ENCODE data around the gene CCDC9.

The CCDC9 gene

DNA sequence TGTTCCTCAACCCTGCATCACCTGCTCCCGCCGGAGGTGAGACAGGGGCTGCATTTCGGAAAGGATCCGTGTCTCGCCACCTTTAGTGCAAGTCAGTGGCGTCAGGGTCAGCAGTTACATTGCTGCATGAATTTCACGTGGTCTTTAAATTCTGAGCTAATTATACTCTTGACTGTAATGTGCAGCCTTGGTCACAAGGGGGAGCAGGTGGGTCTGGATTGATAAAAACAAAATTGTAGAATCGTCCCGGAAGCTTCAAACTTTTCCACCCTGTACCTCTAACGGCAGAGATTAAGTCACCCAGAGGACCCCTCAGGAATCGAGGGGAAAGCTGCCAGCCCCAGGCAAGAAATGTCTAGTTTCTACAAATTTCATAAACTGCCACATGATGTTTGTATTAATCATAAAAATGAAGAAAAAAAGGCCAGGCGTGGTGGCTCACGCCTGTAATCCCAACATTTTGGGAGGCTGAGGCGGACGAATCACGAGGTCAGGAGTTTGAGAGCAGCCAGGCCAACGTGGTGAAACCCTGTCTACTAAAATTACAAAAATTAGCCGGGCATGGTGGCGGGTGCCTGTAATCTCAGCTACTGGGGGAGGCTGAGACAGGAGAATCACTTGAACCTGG is 45.5 kb upstream of the CCDC9 start:
- Histone ChIP-seq H4K20me1 (ENCODE audit: insufficient read depth, low read length) (no peaks in the 10 kb centered on the region), H3K9ac (ENCODE audit: low read length) (peak overlapping the region; percentile 27; the same call in 1 of the 2 replicates), H3F3A (ENCODE audit: insufficient read depth, low read length) (no peaks in the 10 kb centered on the region; the same call in 1 of the 2 replicates), H3K4me1 (ENCODE audit: insufficient read depth, low read length, severe bottlenecking) (peaks cover 32% of the 10 kb centered on the region), H3K27me3 (ENCODE audit: insufficient read depth, low read length) (no peaks in the 10 kb centered on the region), H3K36me3 (ENCODE audit: insufficient read depth, low read length) (peaks cover 53% of the 10 kb centered on the region), H3K9me2 (ENCODE audit: low read depth, low read length) (no peaks in the 10 kb centered on the region), H3K27ac (ENCODE audit: low read depth, low read length, poor library complexity, severe bottlenecking) (peak overlapping the region; percentile 65), H2AFZ (ENCODE audit: low read length) (no peak overlapping the region), H3K4me3 (ENCODE audit: low read depth, low read length, poor library complexity, severe bottlenecking) (no peak overlapping the region), H3K79me2 (ENCODE audit: insufficient read depth, low read length) (no peaks in the 10 kb centered on the region), H3K4me2 (ENCODE audit: low read length) (no peak overlapping the region), H3K9me3 (ENCODE audit: low read length) (no peaks in the 10 kb centered on the region)
- TF ChIP-seq, protein P1, sequence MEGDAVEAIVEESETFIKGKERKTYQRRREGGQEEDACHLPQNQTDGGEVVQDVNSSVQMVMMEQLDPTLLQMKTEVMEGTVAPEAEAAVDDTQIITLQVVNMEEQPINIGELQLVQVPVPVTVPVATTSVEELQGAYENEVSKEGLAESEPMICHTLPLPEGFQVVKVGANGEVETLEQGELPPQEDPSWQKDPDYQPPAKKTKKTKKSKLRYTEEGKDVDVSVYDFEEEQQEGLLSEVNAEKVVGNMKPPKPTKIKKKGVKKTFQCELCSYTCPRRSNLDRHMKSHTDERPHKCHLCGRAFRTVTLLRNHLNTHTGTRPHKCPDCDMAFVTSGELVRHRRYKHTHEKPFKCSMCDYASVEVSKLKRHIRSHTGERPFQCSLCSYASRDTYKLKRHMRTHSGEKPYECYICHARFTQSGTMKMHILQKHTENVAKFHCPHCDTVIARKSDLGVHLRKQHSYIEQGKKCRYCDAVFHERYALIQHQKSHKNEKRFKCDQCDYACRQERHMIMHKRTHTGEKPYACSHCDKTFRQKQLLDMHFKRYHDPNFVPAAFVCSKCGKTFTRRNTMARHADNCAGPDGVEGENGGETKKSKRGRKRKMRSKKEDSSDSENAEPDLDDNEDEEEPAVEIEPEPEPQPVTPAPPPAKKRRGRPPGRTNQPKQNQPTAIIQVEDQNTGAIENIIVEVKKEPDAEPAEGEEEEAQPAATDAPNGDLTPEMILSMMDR (IDR thresholded peaks at IDR 0.05; ENCODE audit: low read length): peak; percentile 79
- TF ChIP-seq EZH2 (IDR thresholded peaks at IDR 0.05; ENCODE audit: borderline replicate concordance, low read length): no peak

DNA sequence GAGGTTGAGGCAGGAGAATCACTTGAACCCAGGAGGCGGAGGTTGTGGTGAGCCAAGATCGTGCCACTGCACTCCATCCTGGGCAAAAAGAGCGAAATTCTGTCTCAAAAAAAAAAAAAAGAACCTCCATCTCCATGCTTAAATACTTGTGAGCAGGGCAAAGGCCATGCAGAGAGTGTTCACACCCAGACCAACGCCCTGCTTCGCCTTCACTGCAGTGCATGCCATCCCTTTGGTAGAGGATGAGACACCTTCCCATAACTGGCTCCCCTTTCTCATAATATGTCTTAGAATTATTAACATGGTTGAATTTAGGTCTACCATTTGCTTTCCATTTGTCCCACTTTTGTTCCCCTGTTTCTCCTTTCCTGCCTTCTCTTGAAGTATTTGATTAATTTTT is 40.7 kb upstream of the CCDC9 start:
- H3K79me2 ChIP-seq (ENCODE audit: insufficient read depth, low read length): no peaks in the 10 kb centered on the region

DNA sequence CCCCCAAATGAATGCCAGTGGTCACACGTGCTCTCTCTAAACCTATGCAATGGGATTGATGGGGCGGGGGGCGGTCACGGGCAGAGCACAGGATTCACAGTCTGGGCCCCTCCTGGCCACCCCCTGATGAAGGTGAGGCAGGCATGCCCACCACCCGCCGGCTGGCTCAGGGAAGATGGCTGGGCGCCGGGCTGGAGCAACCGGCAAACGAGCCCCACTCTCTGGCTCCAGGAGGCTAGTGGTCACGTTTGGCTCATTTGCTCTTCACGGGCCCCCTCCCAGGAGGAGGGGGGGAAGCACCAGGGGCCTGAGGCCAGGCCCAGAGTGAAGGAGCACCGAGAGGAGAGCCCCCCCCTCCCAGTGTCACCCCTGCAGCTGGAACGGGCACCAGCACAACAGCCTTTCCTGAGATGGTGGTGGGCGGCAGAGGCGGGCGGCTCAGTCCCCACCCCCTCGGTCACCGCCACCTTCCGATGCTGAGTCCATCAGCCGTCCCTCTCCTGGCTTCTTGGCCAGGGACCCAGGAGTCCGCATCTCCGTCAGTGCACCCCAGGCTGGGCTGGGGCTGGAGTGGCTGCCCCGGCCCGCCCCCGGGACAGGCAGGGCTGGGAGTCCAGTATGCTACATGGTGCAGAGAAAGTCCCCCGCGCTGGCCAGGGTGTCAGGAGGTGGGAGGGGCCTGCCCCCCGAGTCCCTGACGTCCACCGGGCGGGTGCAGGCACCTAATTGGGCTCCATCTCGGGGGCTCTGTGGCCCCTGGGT is 35.1 kb upstream of the CCDC9 start:
- no peaks in the 10 kb centered on the region for H3K27me3 ChIP-seq (ENCODE audit: insufficient read depth, low read length)
- TF ChIP-seq, protein P1 (IDR thresholded peaks at IDR 0.05; ENCODE audit: low read length): no peak
- no peak for TF ChIP-seq EZH2 (IDR thresholded peaks at IDR 0.05; ENCODE audit: borderline replicate concordance, low read length)
- H3F3A ChIP-seq (ENCODE audit: insufficient read depth, low read length): no peaks in the 10 kb centered on the region
- no peaks in the 10 kb centered on the region for H3K9me2 ChIP-seq (ENCODE audit: low read depth, low read length)
- H3K36me3 ChIP-seq (ENCODE audit: insufficient read depth, low read length): peaks cover 6% of the 10 kb centered on the region; the same call in 1 of the 2 replicates
- H3K79me2 ChIP-seq (ENCODE audit: insufficient read depth, low read length): no peaks in the 10 kb centered on the region
- H3K4me3 ChIP-seq (ENCODE audit: low read depth, low read length, poor library complexity, severe bottlenecking): no peak overlapping the region
- H2AFZ ChIP-seq (ENCODE audit: low read length): no peak overlapping the region
- no peaks in the 10 kb centered on the region for H3K9me3 ChIP-seq (ENCODE audit: low read length)
- H3K9ac ChIP-seq (ENCODE audit: low read length): no peak overlapping the region
- H4K20me1 ChIP-seq (ENCODE audit: insufficient read depth, low read length): no peaks in the 10 kb centered on the region
- no peak overlapping the region for H3K4me2 ChIP-seq (ENCODE audit: low read length)
- no peak overlapping the region for H3K27ac ChIP-seq (ENCODE audit: low read depth, low read length, poor library complexity, severe bottlenecking)
- peaks cover 6% of the 10 kb centered on the region for H3K4me1 ChIP-seq (ENCODE audit: insufficient read depth, low read length, severe bottlenecking)

More for the DNA sequence above, 40.7 kb upstream of the CCDC9 start:
- no peaks in the 10 kb centered on the region; the same call in 1 of the 2 replicates for H3F3A ChIP-seq (ENCODE audit: insufficient read depth, low read length)
- no peaks in the 10 kb centered on the region for H3K9me2 ChIP-seq (ENCODE audit: low read depth, low read length)
- no peak overlapping the region for H2AFZ ChIP-seq (ENCODE audit: low read length)
- H3K4me3 ChIP-seq (ENCODE audit: low read depth, low read length, poor library complexity, severe bottlenecking): no peak overlapping the region
- H3K4me1 ChIP-seq (ENCODE audit: insufficient read depth, low read length, severe bottlenecking): peaks cover 18% of the 10 kb centered on the region
- no peak overlapping the region for H3K4me2 ChIP-seq (ENCODE audit: low read length)
- no peak overlapping the region for H3K27ac ChIP-seq (ENCODE audit: low read depth, low read length, poor library complexity, severe bottlenecking)
- H3K9ac ChIP-seq (ENCODE audit: low read length): no peak overlapping the region
- TF ChIP-seq EZH2 (IDR thresholded peaks at IDR 0.05; ENCODE audit: borderline replicate concordance, low read length): no peak
- TF ChIP-seq, protein P1 (IDR thresholded peaks at IDR 0.05; ENCODE audit: low read length): no peak
- peaks cover 9% of the 10 kb centered on the region for H3K36me3 ChIP-seq (ENCODE audit: insufficient read depth, low read length)
- no peaks in the 10 kb centered on the region for H4K20me1 ChIP-seq (ENCODE audit: insufficient read depth, low read length)
- no peaks in the 10 kb centered on the region for H3K9me3 ChIP-seq (ENCODE audit: low read length)
- H3K27me3 ChIP-seq (ENCODE audit: insufficient read depth, low read length): no peaks in the 10 kb centered on the region
